ENCODE measurements around the gene SORCS2.

Gene SORCS2

GRCh38 chr4:7362862-7363430 is 170.6 kb downstream of the SORCS2 start:
- no peak for FAIRE-seq

- no peak for FAIRE-seq
Measured at GRCh38 chr4:7364979-7365378, 172.6 kb downstream of the SORCS2 start.

- FAIRE-seq = no peak
Measured at GRCh38 chr4:7365462-7366179, 173.3 kb downstream of the SORCS2 start.

- FAIRE-seq = no peak
Measured at GRCh38 chr4:7366180-7366945, 174.0 kb downstream of the SORCS2 start.

GRCh38 chr4:7366954-7367353 is 174.6 kb downstream of the SORCS2 start:
- no peak for FAIRE-seq

- no peak for FAIRE-seq
Measured at GRCh38 chr4:7367406-7367805, 175.1 kb downstream of the SORCS2 start.

- FAIRE-seq = no peak
Measured at GRCh38 chr4:7367864-7368277, 175.5 kb downstream of the SORCS2 start.

- FAIRE-seq = no peak
Measured at GRCh38 chr4:7368296-7368695, 176.0 kb downstream of the SORCS2 start.

- no peak for FAIRE-seq
Measured at GRCh38 chr4:7369511-7369910, 177.2 kb downstream of the SORCS2 start.

GRCh38 chr4:7370038-7370437 is 177.7 kb downstream of the SORCS2 start:
- no peak for FAIRE-seq

- FAIRE-seq = no peak
Measured at GRCh38 chr4:7371210-7371941, 179.0 kb downstream of the SORCS2 start.

GRCh38 chr4:7372673-7373072 is 180.3 kb downstream of the SORCS2 start:
- FAIRE-seq = no peak

- no peak for FAIRE-seq
Measured at GRCh38 chr4:7374571-7374970, 182.2 kb downstream of the SORCS2 start.

GRCh38 chr4:7375427-7375826 is 183.1 kb downstream of the SORCS2 start:
- no peak for FAIRE-seq

- FAIRE-seq = no peak
Measured at GRCh38 chr4:7377223-7377865, 185.0 kb downstream of the SORCS2 start.

GRCh38 chr4:7379186-7379585 is 186.8 kb downstream of the SORCS2 start:
- no peak for FAIRE-seq

GRCh38 chr4:7379719-7380118 is 187.4 kb downstream of the SORCS2 start:
- no peak for FAIRE-seq

- FAIRE-seq = no peak
Measured at GRCh38 chr4:7381221-7381889, 189.0 kb downstream of the SORCS2 start.

GRCh38 chr4:7381890-7382633 is 189.7 kb downstream of the SORCS2 start:
- no peak for FAIRE-seq

- no peak for FAIRE-seq
Measured at GRCh38 chr4:7382634-7383014, 190.3 kb downstream of the SORCS2 start.

GRCh38 chr4:7383266-7383665 is 190.9 kb downstream of the SORCS2 start:
- FAIRE-seq = no peak

Measured in islet of Langerhans (tissue), 1 donor.